Epithelial cell of proximal tubule (primary cell): ENCODE results near the gene AGAP3. TPM values are rescaled to one million over a fixed set of nuclear protein-coding genes. Genes with fewer than 3 reads are reported as not detected.

Experiments used
- DNase-seq: peaks from one replicate; pipeline ENCODE4 v3.0.0-alpha.2; 2011; ENCODE audit warnings: low read depth
- H3K4me3 ChIP-seq: 2 replicates; pipeline ENCODE4 v1.5.1; 2011; ENCODE audit warnings: low read depth, mild to moderate bottlenecking, low read length
- CTCF ChIP-seq: conservative IDR thresholded peaks from 2 replicates; pipeline ENCODE4 v1.5.1; 2012; ENCODE audit warnings: low read depth, mild to moderate bottlenecking, low read length
- total RNA-seq: library from RNA; depleted of rRNA; stranded (reverse); fragments of >200 nt; gene quantifications from 2 replicates; pipeline ENCODE4 v1.2.3, GENCODE V29; 2015

Gene AGAP3
- total RNA-seq, 1 donor from 2014 or later: 60.1 TPM

GRCh38 chr7:151107882-151108281, 21.6 kb downstream of the AGAP3 start:
- no peak for DNase-seq
- TF ChIP-seq CTCF: no peak
- no peak overlapping the region for H3K4me3 ChIP-seq

GRCh38 chr7:151109094-151110048, 23.1 kb downstream of the AGAP3 start:
- TF ChIP-seq CTCF: no peak
- no peak overlapping the region for H3K4me3 ChIP-seq
- no peak for DNase-seq

- H3K4me3 ChIP-seq: no peak overlapping the region
- no peak for DNase-seq
- TF ChIP-seq CTCF: no peak
Measured at GRCh38 chr7:151110236-151110940, 24.1 kb downstream of the AGAP3 start.

GRCh38 chr7:151110941-151111645, 24.8 kb downstream of the AGAP3 start:
- no peak overlapping the region for H3K4me3 ChIP-seq
- TF ChIP-seq CTCF: peak; percentile 87
- DNase-seq: no peak

GRCh38 chr7:151113344-151114150, 27.3 kb downstream of the AGAP3 start:
- H3K4me3 ChIP-seq: no peak overlapping the region
- DNase-seq: peak; percentile 22
- no peak for TF ChIP-seq CTCF
